ENCODE measurements around the gene KDM3B.

Gene KDM3B

GRCh38 chr5:138460032-138460693 is 107.7 kb downstream of the KDM3B start:
- no peak for TF ChIP-seq CTCF (IDR thresholded peaks at IDR 0.05; ENCODE audit: low read depth, low read length)
- no peak overlapping the region for H3K4me3 ChIP-seq (ENCODE audit: low read depth, low read length)

- no peak for TF ChIP-seq CTCF (IDR thresholded peaks at IDR 0.05; ENCODE audit: low read depth, low read length)
- no peak overlapping the region for H3K4me3 ChIP-seq (ENCODE audit: low read depth, low read length)
These were observed 109.0 kb downstream of the KDM3B start for GRCh38 chr5:138461343-138462125.

GRCh38 chr5:138463419-138464007 is 111.0 kb downstream of the KDM3B start:
- TF ChIP-seq CTCF (IDR thresholded peaks at IDR 0.05; ENCODE audit: low read depth, low read length) = no peak
- peak overlapping the region; percentile 82 for H3K4me3 ChIP-seq (ENCODE audit: low read depth, low read length)

- H3K4me3 ChIP-seq (ENCODE audit: low read depth, low read length) = peak overlapping the region; percentile 82
- TF ChIP-seq CTCF (IDR thresholded peaks at IDR 0.05; ENCODE audit: low read depth, low read length) = peak; percentile 70
These were observed 111.5 kb downstream of the KDM3B start for GRCh38 chr5:138464008-138464387.

GRCh38 chr5:138464388-138465260 is 112.1 kb downstream of the KDM3B start:
- no peak for TF ChIP-seq CTCF (IDR thresholded peaks at IDR 0.05; ENCODE audit: low read depth, low read length)
- peak overlapping the region; percentile 82 for H3K4me3 ChIP-seq (ENCODE audit: low read depth, low read length)

GRCh38 chr5:138465261-138466124 is 113.0 kb downstream of the KDM3B start, which contains the start of gene EGR1:
EGR1 (plus strand) TSS chr5:138465479; CDS start chr5:138465762, 283 bp downstream.
- 0 out of 2 replicates have a peak, but pooled peaks have one; percentile 6 for TF ChIP-seq CTCF (IDR thresholded peaks at IDR 0.05; ENCODE audit: low read depth, low read length)
- peak within 1 kb of the TSS; percentile 82 for H3K4me3 ChIP-seq (ENCODE audit: low read depth, low read length)

Data from WI38 (cell line).